Nephron (organoid): ENCODE data around the gene CDC42EP3.

Experiments
- H3K27ac Mint-ChIP-seq, 3 experiments: 2 replicates each; pipeline ENCODE4 v1.8.0; 2020; ENCODE audit warnings: mixed read lengths in 3 of 3, mild to moderate bottlenecking in 2 of 3, moderate library complexity in 1 of 3
- H3K27me3 Mint-ChIP-seq: 2 replicates; pipeline ENCODE4 v1.8.0; 2021; ENCODE audit warnings: low read depth, mild to moderate bottlenecking, moderate library complexity, mixed read lengths
- H3K36me3 Mint-ChIP-seq: 2 replicates; pipeline ENCODE4 v1.8.0; 2020; ENCODE audit warnings: low read depth, mixed read lengths
- H3K4me1 Mint-ChIP-seq: 2 replicates; pipeline ENCODE4 v1.8.0; 2020; ENCODE audit warnings: mixed read lengths
- H3K4me3 Mint-ChIP-seq, 3 experiments: 2 replicates each; pipeline ENCODE4 v1.8.0; 2020; ENCODE audit warnings: mild to moderate bottlenecking in 3 of 3, mixed read lengths in 3 of 3, moderate library complexity in 2 of 3
- H3K9me3 Mint-ChIP-seq: 2 replicates; pipeline ENCODE4 v1.8.0; 2020; ENCODE audit warnings: mixed read lengths
- CTCF ChIP-seq, 3 experiments: fragments of 200-600 bp; sonication (generic); IDR thresholded peaks; one replicate each; pipeline ENCODE4 v1.5.0; 2021; ENCODE audit warnings: antibody characterized with exemption in 3 of 3; ENCODE audit not compliant: unreplicated experiment in 3 of 3

CDC42EP3 gene

DNA sequence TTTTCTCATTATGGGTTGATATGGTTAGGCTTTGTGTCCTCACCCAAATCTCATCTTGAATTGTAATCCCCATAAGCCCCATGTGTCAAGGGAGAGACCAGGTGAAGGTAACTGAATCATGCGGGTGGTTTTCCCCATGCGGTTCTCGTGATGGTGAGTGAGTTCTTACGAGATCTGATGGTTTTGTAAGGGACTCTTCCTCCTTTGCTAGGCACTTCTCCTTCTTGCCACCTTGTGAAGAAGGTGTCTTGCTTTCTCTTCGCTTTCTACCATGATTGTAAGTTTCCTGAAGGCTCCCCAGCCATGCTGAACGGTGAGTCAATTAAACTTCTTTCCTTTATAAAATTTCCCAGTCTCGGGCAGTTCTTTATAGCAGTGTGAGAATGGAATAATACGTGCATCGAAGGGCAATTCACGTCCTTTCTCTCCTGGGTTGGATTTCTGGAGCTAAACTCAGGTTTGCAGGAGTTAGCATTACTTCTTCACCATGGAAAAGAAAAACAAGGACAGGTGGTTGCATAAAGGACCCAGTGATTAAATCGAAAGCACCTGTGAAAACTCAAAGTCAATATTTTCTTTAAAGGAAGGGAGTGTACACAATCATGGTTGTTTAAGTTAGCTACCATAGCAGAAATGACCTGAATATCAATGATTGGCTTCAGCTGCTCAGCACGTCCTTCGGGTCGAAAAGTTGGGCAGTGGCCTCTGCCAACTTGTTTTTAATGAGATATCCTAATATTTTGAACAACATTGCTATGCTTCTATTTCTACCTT, 54.1 kb downstream of the CDC42EP3 start:
- no peak for TF ChIP-seq CTCF (IDR thresholded peaks at IDR 0.05; ENCODE audit: unreplicated experiment in 3 of 3)
- Mint-ChIP-seq H3K27ac (no peak overlapping the region), H3K36me3 (no peaks in the 10 kb centered on the region), H3K4me1 (peaks cover 32% of the 10 kb centered on the region), H3K4me3 (no peak overlapping the region), H3K9me3 (peaks cover 2% of the 10 kb centered on the region), H3K27me3 (peaks cover 9% of the 10 kb centered on the region)

DNA sequence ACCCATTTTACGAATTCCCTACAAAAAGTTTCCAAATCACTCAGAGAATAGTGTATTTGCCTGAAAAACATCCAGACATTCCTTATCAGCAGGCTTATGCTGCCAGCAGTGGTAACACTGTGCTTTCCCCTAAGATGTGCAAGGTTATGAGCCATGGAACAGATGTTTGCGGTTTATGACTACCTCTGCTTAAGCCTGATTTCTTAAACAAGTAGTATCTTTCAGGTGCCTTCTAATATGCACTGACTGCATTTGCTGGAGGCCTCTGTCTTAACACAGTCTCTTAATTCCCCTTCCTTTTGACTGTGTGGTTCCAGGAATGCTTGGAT, 54.8 kb downstream of the CDC42EP3 start:
- Mint-ChIP-seq H3K4me1 (peaks cover 38% of the 10 kb centered on the region), H3K9me3 (peaks cover 2% of the 10 kb centered on the region), H3K36me3 (no peaks in the 10 kb centered on the region), H3K27ac (no peak overlapping the region), H3K4me3 (no peak overlapping the region), H3K27me3 (peaks cover 9% of the 10 kb centered on the region)
- no peak for TF ChIP-seq CTCF (IDR thresholded peaks at IDR 0.05; ENCODE audit: unreplicated experiment in 3 of 3)

- H3K4me3 Mint-ChIP-seq: no peak overlapping the region
These were observed 55.4 kb downstream of the CDC42EP3 start for GRCh38 chr2:37615804-37616676.

GRCh38 chr2:37614061-37614738, 57.2 kb downstream of the CDC42EP3 start:
- Mint-ChIP-seq H3K27me3 (peaks cover 9% of the 10 kb centered on the region), H3K4me1 (peaks cover 47% of the 10 kb centered on the region), H3K4me3 (no peak overlapping the region), H3K9me3 (no peaks in the 10 kb centered on the region), H3K36me3 (no peaks in the 10 kb centered on the region), H3K27ac (no peak overlapping the region)
- TF ChIP-seq CTCF (IDR thresholded peaks at IDR 0.05; ENCODE audit: unreplicated experiment in 3 of 3): no peak

More at GRCh38 chr2:37615804-37616676, 55.4 kb downstream of the CDC42EP3 start:
- TF ChIP-seq CTCF (IDR thresholded peaks at IDR 0.05; ENCODE audit: unreplicated experiment in 3 of 3): no peak
- H3K36me3 Mint-ChIP-seq: no peaks in the 10 kb centered on the region
- H3K27ac Mint-ChIP-seq: no peak overlapping the region
- H3K4me1 Mint-ChIP-seq: peaks cover 42% of the 10 kb centered on the region
- H3K9me3 Mint-ChIP-seq: peaks cover 2% of the 10 kb centered on the region
- H3K27me3 Mint-ChIP-seq: peaks cover 9% of the 10 kb centered on the region

- peak overlapping the region; percentile 8 to 66 (median 63) for H3K27ac Mint-ChIP-seq
- H3K9me3 Mint-ChIP-seq: peaks cover 14% of the 10 kb centered on the region
- H3K36me3 Mint-ChIP-seq: no peaks in the 10 kb centered on the region
- H3K4me3 Mint-ChIP-seq: no peak overlapping the region
- peaks cover 9% of the 10 kb centered on the region for H3K27me3 Mint-ChIP-seq
- TF ChIP-seq CTCF (IDR thresholded peaks at IDR 0.05; ENCODE audit: unreplicated experiment in 3 of 3): no peak
- peaks cover 44% of the 10 kb centered on the region for H3K4me1 Mint-ChIP-seq
These were observed 59.1 kb downstream of the CDC42EP3 start for GRCh38 chr2:37612382-37612781.
